ENCODE data around the gene AARS2.
A peak's percentile ranks its signal among the peaks of the same experiment; 100 is the strongest.

Gene AARS2

DNA sequence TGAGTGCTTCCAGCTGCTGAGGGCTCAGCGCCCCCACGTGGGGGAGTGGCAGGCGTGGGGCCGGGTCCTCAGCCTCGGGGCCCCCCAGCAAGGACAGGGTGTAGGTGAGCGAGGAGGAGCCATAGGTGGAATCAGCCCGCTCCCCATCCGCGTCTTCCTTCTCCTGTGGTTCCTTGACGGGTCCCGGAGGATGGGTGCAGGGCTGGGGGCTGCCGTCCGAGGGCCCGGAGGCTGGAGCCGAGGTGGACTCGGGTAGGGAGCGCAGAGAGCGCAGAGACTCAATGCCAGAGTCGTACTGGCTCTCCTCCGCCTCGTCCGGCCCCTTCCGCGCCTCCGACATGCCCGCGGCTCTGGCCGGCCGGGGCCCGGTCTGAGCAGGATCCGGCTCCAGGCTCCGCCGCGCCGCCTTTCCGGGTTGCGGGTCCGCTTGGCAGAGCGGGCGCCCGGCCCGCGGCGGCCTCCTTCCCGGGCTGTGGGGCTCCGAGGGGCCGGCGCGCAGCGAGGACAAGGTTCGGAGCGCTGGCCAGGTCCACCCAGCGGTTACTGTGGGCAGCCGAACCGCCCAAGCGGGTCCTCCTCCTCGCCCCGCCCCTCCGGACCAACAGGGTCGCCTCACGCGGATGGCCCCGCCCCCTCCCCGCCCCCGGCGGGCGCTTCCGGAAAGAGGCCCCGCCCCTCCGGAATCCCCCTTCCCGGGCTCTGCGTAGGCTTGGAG is 48.0 kb downstream of the AARS2 start, which contains the start of gene NFKBIE:
TSS of gene NFKBIE (minus strand) at position 545 of the 715 bp plus-strand sequence. CDS start at position 340, 205 bp downstream.
- peak within 1 kb of the TSS; percentile 81 for H3K4me3 ChIP-seq (ENCODE audit: low read depth, low read length)
- TF ChIP-seq, protein P1, sequence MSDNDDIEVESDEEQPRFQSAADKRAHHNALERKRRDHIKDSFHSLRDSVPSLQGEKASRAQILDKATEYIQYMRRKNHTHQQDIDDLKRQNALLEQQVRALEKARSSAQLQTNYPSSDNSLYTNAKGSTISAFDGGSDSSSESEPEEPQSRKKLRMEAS (IDR thresholded peaks at IDR 0.05; ENCODE audit: low read depth, low read length) = no peak
- TF ChIP-seq, protein P2, sequence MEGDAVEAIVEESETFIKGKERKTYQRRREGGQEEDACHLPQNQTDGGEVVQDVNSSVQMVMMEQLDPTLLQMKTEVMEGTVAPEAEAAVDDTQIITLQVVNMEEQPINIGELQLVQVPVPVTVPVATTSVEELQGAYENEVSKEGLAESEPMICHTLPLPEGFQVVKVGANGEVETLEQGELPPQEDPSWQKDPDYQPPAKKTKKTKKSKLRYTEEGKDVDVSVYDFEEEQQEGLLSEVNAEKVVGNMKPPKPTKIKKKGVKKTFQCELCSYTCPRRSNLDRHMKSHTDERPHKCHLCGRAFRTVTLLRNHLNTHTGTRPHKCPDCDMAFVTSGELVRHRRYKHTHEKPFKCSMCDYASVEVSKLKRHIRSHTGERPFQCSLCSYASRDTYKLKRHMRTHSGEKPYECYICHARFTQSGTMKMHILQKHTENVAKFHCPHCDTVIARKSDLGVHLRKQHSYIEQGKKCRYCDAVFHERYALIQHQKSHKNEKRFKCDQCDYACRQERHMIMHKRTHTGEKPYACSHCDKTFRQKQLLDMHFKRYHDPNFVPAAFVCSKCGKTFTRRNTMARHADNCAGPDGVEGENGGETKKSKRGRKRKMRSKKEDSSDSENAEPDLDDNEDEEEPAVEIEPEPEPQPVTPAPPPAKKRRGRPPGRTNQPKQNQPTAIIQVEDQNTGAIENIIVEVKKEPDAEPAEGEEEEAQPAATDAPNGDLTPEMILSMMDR (IDR thresholded peaks at IDR 0.05; ENCODE audit: low read depth, low read length) = peak; percentile 50
- TF ChIP-seq MYC (IDR thresholded peaks at IDR 0.05; ENCODE audit: low read depth, low read length) (no peak), POLR2A (IDR thresholded peaks at IDR 0.05; ENCODE audit: extremely low read depth, insufficient read length) (peak; percentile 57)
- peak; percentile 90 for DNase-seq (ENCODE audit: low read depth)

DNA sequence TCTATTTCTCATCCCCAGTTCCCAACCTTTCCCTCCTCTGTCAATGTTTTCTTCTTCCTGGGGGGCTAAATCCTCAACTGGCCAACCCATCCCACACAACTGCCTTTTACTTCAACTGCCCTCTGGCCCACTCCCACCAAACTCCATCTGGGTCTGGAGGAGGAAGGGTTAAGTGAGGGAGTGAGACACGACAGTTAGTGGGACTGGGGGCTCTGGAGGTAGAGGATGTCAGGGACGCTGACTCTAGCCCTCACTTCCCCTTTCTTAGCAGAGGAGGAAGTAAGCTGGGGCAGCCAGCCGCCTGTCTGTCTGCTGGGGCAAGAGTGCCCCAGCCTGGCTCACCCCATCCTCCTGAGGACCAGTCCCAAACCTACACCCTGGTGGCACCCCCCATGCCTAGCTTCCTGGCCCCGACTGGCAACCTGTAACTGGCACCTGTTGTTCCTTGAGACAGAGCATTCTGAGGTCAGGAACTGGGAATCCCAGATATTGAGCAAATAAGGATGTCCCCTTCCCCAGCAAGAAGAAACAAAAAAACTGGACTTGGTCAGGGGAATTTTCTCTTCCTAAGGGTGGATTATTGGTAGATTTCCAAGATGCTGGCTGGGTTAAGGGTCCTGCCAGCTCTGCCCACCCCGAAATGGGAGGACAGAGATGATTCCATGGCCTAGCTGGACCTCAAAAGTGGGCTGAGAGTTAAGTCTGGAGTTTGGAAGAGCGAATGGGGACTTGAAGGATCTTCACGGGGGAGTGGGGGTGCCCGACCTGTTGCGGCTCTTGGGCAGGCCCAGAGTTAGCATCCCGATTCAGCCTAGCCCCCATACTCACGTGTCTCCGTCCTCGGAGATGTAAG is 48.8 kb downstream of the AARS2 start:
- H3K4me3 ChIP-seq (ENCODE audit: low read depth, low read length) = peak overlapping the region; percentile 81
- peak; percentile 95 for DNase-seq (ENCODE audit: low read depth)
- no peak for TF ChIP-seq POLR2A (IDR thresholded peaks at IDR 0.05; ENCODE audit: extremely low read depth, insufficient read length)
- TF ChIP-seq, protein P1 (IDR thresholded peaks at IDR 0.05; ENCODE audit: low read depth, low read length) = peak; percentile 91
- TF ChIP-seq MYC (IDR thresholded peaks at IDR 0.05; ENCODE audit: low read depth, low read length) = peak; percentile 62; the same call in 1 of the 2 replicates

DNA sequence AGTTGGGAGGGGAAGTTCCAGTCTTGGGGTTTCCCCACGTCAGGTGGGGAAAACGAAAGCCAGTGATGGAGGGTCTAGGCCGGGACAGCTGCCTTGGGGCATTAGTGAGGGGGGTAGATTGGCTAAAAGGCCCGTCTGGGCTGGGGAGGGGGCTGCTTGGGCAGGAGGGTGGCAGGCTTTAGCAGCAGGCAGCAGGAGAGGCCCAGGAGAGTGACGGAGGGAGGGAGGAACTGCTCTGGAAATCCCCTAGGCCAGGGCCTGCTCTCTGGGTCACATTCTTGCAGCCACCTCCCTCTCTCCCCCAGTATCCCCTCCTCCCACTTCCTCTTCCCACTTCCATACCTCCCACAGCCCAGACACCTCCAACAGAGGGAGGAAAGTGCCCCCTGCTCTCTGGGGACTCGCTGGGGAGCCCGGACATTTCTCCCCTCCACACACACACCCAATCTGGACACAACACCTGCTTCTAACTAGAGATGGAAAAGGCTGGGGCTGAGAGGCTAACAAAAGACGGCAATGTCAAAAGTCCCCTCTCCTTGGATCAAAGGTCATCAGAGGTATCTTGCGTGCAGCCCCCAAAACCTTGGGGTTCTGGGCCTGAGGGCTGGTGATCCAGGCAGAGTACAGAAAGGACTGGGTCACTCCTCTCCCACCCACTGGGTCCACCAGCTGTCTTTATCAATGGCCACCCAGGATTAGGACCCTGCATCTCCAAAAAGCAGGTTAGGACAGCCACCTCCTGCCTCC is 49.6 kb downstream of the AARS2 start:
- H3K4me3 ChIP-seq (ENCODE audit: low read depth, low read length) = peak overlapping the region; percentile 81
- no peak for TF ChIP-seq MYC (IDR thresholded peaks at IDR 0.05; ENCODE audit: low read depth, low read length)
- TF ChIP-seq, protein P1 (IDR thresholded peaks at IDR 0.05; ENCODE audit: low read depth, low read length) = 0 out of 2 replicates have a peak, but pooled peaks have one; percentile 9
- peak; percentile 80 for DNase-seq (ENCODE audit: low read depth)

DNA sequence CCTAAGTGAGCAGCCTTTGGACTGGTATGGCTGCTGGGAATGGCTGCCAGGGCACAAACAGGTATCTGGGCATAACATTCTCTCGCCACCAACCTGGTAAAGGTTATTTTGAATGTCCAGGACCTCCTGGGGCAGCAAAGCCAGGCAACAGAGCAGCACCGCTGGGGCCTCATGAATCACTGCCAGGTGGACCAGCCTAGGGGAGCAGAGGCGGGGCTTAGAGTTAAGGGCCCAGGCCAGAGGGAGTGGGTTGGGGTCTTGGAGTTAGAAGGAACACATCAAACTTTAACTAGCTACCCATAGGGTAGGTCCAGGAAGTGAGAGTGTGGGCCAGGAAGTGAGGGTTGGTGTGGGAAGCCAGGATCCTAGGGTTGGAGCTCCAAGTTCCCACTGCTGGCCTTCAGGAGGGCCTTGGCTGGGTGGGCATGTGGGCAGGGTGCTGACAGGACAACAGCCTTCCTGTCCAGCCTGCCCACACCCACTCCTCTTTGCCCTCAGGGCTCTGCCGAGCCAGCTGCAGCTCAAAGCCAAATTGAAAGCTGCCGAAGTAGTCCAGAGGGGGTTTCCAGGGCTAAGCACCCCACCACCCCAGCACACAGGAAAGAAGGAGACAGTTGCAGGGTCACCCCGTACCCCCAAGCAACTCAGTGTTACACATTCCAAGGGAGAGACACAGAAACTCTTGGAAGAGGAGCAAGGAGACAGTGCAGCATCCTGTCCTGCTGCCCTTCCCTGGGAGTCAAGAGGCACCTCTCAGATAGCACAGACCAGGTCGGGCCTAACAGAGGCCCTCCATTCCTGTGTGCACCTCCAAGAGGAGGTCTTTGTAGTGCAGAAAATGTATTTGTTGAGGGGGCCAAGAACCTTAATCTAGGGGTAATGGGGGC is 50.4 kb downstream of the AARS2 start:
- no peak for DNase-seq (ENCODE audit: low read depth)
- H3K4me3 ChIP-seq (ENCODE audit: low read depth, low read length) = peak overlapping the region; percentile 81
- TF ChIP-seq POLR2A (IDR thresholded peaks at IDR 0.05; ENCODE audit: extremely low read depth, insufficient read length) = no peak
- TF ChIP-seq, protein P1 (IDR thresholded peaks at IDR 0.05; ENCODE audit: low read depth, low read length) = no peak
- TF ChIP-seq MYC (IDR thresholded peaks at IDR 0.05; ENCODE audit: low read depth, low read length) = no peak
- TF ChIP-seq, protein P2 (IDR thresholded peaks at IDR 0.05; ENCODE audit: low read depth, low read length) = no peak

DNA sequence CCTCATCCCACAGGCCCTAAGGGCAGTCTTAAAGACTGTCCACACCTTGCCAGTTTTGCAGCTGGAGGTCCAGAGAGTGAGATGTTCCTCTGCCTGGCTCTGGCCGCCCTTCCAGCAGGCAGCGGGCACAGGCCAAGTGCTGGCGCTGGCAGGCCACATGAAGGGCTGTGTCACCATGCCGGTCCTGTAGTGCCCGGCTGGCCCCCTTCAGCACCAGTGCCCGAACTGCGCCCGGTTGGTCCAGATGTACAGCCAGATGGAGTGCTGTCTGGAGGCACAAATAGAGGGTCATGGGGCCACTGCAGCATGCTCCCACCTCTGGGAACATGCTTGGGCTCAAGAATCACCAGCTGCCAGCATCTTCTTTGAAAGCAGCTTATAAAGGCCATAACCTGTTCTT is 51.6 kb downstream of the AARS2 start:
- no peak overlapping the region for H3K4me3 ChIP-seq (ENCODE audit: low read depth, low read length)
- no peak for DNase-seq (ENCODE audit: low read depth)
- TF ChIP-seq MYC (IDR thresholded peaks at IDR 0.05; ENCODE audit: low read depth, low read length) (no peak), POLR2A (IDR thresholded peaks at IDR 0.05; ENCODE audit: extremely low read depth, insufficient read length) (no peak)
- TF ChIP-seq, protein P2 (IDR thresholded peaks at IDR 0.05; ENCODE audit: low read depth, low read length) = no peak
- TF ChIP-seq, protein P1 (IDR thresholded peaks at IDR 0.05; ENCODE audit: low read depth, low read length) = no peak
